IPS-11a (cell line): Measurements from ENCODE around the gene AHRR.
"Not testable (repeated sequence)": the region's sequence is repeated elsewhere in the genome, so short reads cannot be mapped to it uniquely, and the experiment has no call there.

Source experiments
- H3K4me3 ChIP-seq: one replicate; pipeline ENCODE4 v1.5.1; 2013; ENCODE audit warnings: low read depth, low read length, control low read depth

AHRR gene

DNA sequence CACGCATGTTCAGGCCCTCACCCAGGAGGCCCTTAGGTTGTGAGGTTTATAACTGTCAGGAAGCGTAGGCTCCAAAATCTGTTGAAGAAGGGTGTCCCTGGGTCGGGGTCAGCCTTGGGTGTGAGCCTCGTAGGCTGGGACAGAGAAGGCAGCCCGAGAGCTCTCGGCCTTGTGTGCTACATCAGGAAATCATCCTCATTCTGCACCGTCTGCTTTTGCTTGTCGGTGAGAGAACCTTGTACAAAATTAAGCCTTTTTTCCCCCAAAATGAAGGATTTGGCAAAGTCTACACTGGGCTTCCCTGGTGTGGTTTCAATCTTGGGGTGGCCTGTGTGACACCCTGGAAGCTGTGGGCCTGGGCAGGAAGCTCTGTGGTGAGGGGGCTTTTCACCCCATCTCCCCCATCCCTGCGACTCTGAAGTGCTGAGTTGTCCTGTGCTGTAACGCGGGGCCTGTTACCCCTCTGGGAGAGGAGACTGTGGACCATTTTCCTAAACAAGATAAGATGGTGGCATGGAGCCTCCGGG lies 55.3 kb downstream of the AHRR start:
- no peak overlapping the region for H3K4me3 ChIP-seq

DNA sequence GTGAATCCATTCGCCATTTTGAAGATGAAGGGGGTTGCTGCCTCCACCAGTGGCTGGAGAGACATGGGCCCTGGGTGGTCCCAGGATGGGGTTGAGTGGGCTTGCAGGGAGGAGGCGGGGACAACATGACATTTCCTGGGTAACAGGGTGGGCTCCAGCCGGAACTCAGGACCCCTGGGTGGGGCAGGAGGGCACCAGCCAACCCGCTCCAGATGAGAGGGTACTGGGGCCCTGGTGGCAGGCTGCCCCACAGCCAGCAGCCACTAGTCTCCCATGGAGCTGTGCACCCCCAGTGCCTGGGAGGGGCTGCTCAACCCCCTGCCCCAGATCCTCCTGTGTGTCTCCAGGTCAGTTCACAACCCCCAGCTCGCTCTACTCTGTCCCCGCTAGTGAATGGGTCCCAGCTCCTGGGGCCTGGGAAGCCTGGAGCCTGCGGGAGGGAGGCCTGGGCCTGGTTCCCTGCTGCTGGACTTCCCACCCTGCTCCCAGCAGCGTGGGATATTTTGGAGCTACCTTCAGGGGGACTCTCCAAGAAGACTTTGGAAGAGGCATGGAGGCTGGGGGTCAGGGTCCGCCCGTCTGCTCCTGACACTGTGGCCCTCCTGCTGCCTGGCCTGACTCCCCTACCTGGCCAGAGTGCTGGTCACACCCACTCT lies 55.9 kb downstream of the AHRR start:
- no peak overlapping the region for H3K4me3 ChIP-seq

DNA sequence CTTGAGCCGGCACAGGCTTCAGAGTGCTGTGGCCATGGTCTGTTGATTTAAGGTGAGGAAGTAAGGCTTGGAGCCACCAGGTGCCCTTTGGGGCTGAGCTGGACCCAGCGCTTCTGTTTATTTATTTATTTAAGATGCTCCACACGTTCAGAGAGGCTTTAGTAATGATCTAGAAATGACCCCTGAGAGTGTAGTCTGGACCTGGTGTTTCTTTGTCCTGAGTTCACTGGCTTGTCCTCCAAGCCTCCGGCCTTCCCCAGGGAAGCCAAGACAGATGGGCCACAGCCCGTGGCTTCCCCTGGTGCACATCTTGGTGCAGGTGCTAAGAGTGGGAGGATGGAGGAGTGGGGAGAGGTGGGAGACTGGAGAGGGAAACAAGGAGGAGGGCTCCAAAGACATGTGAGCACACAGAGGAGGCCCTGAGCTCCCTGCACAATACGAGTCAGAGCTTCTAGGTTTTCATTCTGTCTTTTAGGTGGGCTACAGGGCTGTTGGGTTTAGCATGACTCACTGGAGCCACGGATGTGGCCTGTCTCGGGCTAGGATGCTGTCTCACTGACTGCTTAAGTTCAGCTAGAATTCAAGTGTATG lies 56.9 kb downstream of the AHRR start:
- H3K4me3 ChIP-seq, result no peak overlapping the region

DNA sequence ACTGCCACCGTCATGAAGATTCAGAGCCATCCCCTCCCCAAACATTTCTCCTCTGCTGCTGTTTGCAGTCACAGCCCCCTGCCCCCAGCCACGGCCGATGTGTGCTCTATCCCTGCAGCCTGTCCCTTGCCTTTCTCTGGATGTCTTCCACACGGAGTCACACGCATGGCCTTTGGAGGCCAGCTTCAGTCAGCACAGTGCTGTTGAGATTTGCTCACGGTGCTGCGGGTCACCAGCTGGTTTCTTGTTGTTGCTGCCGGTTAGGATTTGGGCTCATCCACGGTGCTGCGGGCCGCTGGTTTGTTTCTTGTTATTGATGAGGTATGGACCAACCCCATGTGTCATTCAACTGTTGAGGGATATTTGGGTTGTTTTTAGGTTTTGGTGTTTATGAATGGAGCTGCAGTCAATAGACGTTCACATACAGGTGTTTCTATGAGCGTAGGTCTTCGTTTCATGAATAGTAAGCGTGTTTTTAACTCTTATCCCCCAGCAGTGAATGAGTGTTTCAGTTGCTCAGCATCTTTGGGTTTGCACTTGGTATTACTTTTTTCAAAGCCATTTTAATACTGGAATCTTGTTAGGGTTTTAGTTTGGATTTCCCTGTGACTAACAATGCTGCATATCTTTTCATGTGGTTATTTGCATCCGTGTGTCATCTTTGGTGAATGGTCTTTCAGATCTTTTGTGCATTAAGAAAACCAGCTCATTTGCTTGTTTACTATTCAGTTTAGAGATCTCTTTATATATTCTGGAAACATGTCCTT lies 57.6 kb downstream of the AHRR start:
- no peak overlapping the region for H3K4me3 ChIP-seq

DNA sequence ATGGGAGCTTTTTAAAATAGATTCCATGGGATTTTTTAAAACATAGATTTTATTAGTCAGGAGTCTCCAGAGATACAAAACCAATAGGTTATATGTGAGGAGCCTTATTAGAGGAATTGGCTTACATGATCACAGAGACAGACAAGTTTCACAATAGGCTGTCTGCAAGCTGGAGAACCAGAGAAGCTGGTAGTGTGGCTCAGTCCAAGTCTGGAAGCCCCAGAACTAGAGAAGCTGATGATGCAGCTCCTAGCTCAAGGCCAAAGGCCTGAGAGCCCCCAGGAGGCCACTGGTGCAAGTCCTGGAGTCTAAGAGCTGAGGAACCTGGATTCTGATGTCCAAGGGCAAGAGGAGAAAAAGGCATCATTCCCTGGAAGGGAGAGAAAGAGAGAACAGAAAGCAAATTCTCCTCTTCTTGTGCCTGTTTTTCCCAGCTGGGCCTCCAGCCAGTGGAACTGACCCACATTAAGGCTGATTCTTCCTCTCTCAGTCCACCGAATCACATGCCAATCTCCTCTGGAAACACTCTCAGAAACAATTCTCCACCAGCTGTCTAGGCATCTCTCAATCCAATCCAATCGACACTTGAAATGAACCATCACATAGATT lies 59.3 kb downstream of the AHRR start:
- no peak overlapping the region for H3K4me3 ChIP-seq

DNA sequence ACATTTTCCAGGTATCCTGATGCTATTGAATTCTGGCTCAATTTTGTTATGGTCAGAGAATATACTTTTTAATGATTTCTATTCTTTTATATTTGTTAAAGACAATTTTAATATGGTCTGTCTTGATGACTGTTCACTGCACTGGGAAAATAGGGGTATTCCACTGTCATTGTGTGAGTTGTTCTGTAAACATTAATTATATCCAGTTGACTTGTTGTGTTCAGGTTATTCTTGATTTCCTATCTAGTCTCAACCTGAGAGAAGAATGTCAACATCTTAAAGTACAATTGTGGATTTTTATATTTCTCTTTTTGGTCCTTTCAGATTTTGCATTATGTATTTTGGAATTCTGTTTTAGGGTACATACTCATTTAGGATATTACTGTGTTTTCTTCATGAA lies 61.6 kb downstream of the AHRR start:
- H3K4me3 ChIP-seq, result no peak overlapping the region

DNA sequence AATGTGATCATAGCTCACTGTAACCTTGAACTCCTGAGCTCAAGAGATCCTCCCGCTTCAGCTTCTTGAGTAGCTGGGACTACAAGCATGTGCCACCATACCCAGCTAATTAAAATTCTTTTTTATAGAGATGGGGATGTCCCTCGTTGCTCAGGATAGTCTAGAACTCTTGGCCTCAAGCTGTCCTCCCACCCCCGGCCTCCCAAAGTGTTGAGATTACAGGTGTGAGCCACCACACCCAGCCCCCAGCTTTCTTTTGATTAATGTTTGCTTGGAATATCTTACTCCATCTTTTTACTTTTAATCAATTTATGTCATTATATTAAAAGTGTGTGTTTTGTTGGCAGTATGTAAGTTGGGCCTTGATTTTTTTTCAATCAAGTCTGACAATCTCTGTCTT lies 62.1 kb downstream of the AHRR start:
- no peak overlapping the region for H3K4me3 ChIP-seq

DNA sequence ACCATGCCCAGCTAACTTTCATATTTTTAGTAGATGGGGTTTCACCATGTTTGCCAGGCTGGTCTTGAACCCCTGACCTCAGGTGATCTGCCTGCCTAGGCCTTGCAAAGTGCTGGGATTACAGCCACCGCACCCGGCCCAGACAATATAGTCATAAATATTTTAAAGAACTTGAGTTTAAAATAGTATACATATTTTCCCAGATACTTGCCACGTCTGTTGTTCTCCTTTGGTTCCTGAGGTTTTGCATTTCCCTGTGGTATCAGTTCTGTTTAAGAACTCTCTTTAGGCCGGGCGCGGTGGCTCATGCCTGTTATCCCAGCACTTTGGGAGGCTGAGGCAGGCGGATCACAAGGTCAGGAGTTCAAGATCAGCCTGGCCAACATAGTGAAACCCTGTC lies 63.1 kb downstream of the AHRR start:
- H3K4me3 ChIP-seq, result not testable (repeated sequence)

DNA sequence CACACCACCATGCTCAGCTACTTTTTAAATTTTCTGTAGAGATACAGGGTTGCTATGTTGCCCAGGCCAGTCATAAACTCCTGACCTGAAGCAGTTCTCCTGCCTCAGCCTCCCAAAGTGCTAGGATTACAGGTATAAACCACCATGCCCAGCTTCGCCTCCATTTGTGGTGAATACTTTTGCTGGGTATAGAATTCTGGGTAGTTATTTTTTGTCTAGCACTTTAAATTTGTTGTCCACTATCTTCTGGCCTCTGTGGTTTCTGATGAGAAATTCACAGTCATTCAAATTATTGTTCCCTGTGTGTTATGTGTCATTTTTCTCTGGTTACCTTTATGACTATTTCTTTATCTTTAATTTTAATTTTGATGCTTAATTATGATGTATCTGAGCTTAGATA lies 63.8 kb downstream of the AHRR start:
- H3K4me3 ChIP-seq, result no peak overlapping the region

DNA sequence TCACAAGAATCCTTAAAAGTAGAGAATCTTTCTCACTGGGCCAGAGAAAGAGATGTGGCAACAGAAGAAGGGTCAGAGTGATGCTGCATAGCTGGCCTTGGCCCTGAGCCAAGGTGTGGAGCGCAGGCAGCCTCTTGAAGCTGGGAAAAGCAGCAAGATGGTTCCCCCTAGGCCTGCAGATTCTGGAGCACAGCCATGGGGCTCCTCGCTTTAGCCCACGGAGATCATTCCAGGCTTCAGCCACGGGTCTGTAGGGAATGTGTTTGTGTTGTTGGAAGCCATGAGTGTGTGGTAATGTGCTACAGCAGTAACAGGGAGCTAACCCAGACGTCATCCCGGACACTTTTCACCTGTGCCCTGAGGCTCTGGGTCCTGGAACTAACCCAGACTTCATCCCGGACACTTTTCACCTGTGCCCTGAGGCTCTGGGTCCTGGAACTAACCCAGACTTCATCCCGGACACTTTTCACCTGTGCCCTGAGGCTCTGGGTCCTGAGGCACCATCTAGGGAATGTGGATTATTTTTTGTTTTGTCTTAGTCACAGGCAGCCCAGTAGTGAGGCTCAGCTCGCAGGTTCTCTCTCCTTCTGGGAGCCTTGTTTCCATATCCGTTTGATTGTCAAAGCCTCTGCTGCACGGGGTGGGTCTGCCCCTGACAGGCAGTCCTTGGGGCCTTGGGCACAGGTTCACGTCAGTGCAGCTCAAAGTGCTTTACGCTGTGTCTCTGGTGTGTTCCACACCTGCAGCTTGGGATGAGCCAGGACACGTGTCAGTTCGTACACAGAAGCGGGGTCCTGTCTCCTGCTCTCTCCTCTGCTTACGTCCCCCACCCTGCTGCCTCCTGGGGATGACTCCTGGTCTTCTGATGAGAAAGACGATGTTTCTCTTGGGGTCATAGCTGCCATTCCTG lies 65.2 kb downstream of the AHRR start:
- H3K4me3 ChIP-seq, result no peak overlapping the region

DNA sequence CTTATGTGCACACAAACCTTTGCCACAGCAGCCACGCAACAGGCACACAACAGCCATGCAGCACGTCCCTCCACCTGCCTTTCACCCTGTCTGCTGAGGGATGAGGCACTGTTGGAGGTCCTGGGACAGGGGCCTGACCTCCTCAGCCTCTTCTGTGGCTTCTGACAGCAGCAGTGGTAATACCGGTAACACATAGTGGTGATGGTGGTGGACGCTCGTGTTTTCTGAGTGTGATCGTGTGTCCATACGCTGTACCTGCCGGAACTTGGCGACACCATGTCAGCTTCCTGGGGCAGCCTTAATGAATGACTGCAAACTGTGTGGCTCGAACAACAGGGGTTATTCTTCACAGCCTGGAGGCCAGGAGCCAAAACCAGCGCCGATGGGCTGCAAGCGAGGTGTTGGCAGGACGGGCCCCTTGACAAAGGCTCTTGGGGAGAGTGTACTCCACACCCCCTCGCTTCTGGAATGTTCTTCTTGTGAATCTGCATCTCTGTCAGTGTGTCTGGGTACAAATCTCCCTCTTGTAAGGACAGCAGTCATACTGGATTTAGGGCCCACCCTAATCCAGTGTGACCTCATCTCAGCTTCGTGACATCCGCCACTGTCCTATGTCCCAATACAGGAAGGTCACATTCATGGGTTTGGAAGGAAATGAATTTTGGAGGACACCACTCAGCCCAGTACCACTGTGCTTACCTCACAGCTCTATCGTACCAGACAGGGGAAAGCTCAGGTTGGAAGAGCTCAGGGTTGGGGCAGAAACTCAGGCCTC lies 66.2 kb downstream of the AHRR start:
- no peak overlapping the region for H3K4me3 ChIP-seq

DNA sequence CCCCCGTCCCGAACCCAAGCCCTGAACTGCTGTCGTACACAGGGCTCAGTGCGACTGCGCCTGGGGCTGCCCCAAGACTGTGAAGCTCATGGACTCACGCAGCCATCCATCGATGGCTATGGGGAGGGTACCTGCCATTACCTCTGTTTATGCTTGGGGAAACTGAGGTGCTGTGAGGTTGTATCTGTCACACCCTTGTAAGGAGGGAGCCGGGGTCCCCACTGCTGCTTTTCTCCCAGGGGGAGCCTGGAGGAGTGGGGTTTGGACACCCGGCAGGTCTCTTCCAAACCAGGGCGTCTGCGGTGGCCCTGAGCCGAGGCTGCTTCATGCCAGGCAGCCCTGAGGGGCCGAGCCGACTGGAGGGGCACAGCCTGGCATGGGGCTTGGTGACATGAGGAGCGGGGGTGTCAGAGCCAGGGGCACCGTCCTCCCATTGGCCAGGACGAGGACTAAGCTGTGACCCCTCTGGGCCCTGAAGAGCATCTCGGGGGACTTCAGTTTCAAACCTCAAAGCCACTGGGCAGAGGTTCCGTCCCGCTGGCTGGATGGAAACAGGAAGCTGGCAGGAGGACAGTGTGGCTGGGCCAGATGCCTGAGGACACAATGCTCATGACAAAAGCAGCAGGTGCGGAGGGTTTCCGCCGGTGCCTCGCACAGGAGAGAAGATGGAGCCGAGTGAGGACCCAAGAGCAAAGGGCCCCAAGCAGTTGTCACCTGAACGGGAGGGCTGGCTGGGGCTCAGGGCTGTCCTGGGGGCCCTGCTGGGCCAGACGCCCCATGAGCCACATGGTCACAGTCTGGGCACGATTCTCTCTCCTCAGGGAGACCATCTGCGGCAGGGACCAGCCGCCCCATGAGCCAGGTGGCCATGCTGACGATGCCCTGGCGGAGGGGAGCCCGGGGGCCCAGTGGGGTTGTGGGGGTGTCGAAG lies 67.0 kb downstream of the AHRR start:
- no peak overlapping the region for H3K4me3 ChIP-seq

DNA sequence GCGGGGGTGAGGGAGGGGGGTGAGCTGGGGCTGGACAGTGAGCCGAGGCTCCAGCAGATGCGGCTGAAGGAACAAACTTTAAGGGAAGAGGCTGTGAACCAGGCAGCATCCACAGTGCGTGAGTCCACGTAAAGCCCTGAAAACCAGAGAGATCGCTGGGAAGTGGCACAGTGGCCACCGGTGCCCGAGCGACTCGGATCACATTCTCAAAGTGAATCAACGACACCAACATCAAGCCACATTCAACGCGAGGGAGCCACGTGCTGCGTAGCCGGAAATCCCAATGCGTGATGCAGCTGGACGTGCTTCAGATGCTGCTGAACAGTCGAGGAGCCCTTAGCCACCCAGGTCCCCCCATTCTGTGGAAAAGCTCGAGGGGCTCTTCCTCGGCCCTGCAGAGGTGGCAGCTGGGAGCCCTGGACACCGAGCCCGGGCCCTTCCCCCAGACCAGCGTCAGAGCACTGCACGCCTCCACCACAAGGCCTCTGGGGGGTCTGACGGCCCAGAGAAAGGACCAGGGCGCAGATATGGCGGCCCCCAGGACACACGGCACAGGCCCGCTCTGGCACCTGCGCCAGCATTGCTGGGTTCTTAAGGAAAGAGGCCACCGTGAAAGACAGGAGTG lies 67.8 kb downstream of the AHRR start:
- no peak overlapping the region for H3K4me3 ChIP-seq

DNA sequence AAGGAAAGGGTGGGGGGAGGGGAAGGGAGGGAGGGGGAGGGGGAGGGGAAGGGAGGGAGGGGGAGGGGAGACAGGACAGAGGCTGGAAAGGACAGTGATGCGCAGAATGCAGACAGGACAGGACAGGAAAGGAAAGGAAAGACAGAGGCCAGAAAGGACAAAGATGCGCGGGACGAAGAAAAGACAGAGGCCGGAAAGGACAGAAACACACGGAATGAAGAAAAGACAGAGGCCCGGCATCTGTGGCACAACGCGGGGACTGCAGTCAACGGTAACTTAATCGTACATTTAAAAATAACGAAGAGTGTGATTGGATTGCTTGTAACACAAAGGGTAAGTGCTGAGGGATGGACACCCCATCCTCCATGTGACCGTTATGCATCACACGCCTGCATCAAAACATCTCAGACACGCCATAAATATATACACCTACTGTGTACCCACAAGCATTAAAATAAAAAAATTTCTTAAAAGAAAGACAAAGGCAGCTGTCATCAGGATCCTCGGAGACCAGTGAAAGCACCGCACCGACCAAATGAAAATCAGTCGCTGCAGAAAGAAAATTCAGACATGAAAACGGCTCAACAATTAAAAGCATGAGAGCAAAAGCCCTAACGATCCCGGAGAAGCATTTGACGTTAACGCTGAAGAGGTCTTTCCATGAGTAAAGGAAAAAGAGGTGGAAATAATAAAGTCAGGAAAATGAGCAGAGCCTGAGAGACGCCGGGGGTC lies 68.5 kb downstream of the AHRR start:
- H3K4me3 ChIP-seq, result no peak overlapping the region

DNA sequence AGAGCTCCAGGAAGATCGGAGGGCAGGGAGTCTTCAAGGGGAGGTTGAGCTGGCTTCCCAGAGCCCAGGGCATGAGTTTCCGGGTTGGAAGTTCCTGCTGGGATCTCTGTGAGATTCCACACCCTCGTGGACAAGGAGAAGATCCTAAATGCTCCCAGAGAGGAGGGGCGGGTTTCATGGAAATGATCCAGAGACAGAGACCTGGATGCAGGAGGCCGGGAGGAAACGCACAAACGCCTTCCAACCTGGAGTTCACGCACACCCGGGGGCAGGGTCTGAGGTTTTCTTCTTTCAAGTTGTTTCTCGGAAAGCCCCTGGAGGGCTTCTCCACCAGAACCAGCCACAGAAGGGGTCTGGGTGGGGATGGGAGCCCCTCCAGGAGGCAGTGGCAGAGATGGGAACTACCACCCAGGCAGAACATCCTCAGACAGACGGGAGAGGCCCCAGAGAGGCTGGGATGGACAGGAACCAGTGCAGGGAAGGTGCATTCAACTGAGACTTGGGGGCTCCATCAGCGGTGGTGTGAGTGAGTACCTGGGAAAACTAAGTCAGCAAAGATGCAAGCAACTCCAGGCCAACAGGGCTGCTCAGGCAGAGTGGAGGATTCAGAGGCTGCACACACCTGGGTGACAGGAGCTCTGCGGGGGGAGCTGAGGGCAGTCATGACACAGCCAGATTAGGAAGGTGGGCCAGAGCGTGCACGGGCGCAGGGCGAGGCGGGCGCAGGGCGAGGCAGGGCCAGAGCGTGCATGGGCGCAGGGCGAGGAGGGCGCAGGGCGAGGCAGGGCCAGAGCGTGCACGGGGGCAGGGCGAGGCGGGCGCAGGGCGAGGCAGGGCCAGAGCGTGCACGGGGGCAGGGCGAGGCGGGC lies 69.3 kb downstream of the AHRR start:
- no peak overlapping the region for H3K4me3 ChIP-seq

DNA sequence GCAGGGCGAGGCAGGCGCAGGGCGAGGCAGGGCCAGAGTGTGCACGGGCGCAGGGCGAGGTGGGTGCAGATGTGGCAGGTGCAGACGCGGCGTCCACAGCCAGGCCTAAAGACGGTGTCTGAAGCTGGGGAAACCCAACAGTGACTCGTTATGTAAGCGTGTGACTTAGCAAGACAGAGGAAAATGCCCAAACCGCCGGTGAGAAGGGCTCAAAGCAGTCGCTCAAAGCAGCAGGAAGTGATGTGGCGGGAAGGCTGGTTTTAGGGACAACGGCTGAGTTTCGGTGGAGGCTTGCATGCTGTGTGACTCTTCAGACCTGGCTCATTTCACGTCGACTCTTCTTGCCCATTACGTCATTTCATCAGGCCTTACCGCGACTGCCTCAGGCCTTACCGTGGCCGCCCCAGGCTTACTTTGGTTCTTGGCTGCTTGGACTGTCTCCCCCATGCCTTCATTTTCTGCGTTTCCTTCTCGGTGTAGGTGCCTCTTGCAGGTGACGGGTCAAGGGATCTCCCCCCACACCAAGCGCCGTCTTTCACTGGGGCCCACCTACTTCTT lies 71.0 kb downstream of the AHRR start:
- H3K4me3 ChIP-seq, result no peak overlapping the region
